ENCODE measurements around the gene ATP10B. TPM values are rescaled to one million over a fixed set of nuclear protein-coding genes. Genes with fewer than 3 reads are reported as not detected.

ATP10B gene
- total RNA-seq, 6 experiments from 2014 or later = 0.06 to 1.4 (median 0.51) TPM; not detected in 3

GRCh38 chr5:160524827-160525226 lies 327.2 kb downstream of the ATP10B start:
- Histone ChIP-seq H3K27me3 (no peaks in the 10 kb centered on the region), H3K4me1 (no peaks in the 10 kb centered on the region), H3K36me3 (no peaks in the 10 kb centered on the region), H3K9me3 (no peaks in the 10 kb centered on the region), H3K27ac (no peak overlapping the region), H3K4me3 (no peak overlapping the region)
- ATAC-seq (no peak), DNase-seq (no peak)
- 67% methylated on average over 1 of the region's 1 CpG for WGBS (ENCODE audit: insufficient coverage, low coverage, low lambda C conversion rate, missing lambda C conversion rate)
- intact Hi-C loops (cut with DNase I) = no loop called here
- no peak for TF ChIP-seq POLR2A (IDR thresholded peaks at IDR 0.05)
- no peak for TF ChIP-seq CTCF (IDR thresholded peaks at IDR 0.05)

GRCh38 chr5:160523502-160524163 lies 328.4 kb downstream of the ATP10B start:
- H3K27me3 ChIP-seq = no peaks in the 10 kb centered on the region
- ATAC-seq (no peak), DNase-seq (no peak)
- no peaks in the 10 kb centered on the region for H3K9me3 ChIP-seq
- H3K36me3 ChIP-seq = no peaks in the 10 kb centered on the region
- WGBS (ENCODE audit: insufficient coverage, low coverage, low lambda C conversion rate, missing lambda C conversion rate) = 47% methylated on average over 4 of the region's 4 CpGs
- intact Hi-C loops (cut with DNase I) = no loop called here
- no peak overlapping the region for H3K4me3 ChIP-seq
- H3K27ac ChIP-seq = no peak overlapping the region
- TF ChIP-seq POLR2A (IDR thresholded peaks at IDR 0.05) = no peak
- no peak for TF ChIP-seq CTCF (IDR thresholded peaks at IDR 0.05)
- H3K4me1 ChIP-seq = no peaks in the 10 kb centered on the region

GRCh38 chr5:160521392-160521663 lies 330.7 kb downstream of the ATP10B start:
- Histone ChIP-seq H3K27ac (no peak overlapping the region), H3K4me1 (no peaks in the 10 kb centered on the region), H3K9me3 (no peaks in the 10 kb centered on the region), H3K36me3 (no peaks in the 10 kb centered on the region), H3K27me3 (no peaks in the 10 kb centered on the region), H3K4me3 (no peak overlapping the region)
- ATAC-seq (no peak), DNase-seq (no peak)
- intact Hi-C loops (cut with DNase I) = no loop called here
- no peak for TF ChIP-seq CTCF (IDR thresholded peaks at IDR 0.05)
- TF ChIP-seq POLR2A (IDR thresholded peaks at IDR 0.05) = no peak

- H3K27ac ChIP-seq = no peak overlapping the region
- TF ChIP-seq CTCF (IDR thresholded peaks at IDR 0.05) = no peak
- no peak for TF ChIP-seq POLR2A (IDR thresholded peaks at IDR 0.05)
- H3K36me3 ChIP-seq = no peaks in the 10 kb centered on the region
- no peaks in the 10 kb centered on the region for H3K27me3 ChIP-seq
- DNase-seq (no peak), ATAC-seq (no peak)
- H3K4me1 ChIP-seq = no peaks in the 10 kb centered on the region
- no peak overlapping the region for H3K4me3 ChIP-seq
- no peaks in the 10 kb centered on the region for H3K9me3 ChIP-seq
- intact Hi-C loops (cut with DNase I) = no loop called here
- 73% methylated on average over 6 of the region's 6 CpGs for WGBS (ENCODE audit: insufficient coverage, low coverage, low lambda C conversion rate, missing lambda C conversion rate)
Observed at GRCh38 chr5:160520609-160521391, 331.2 kb downstream of the ATP10B start.
